HG02571 (cell line): ENCODE results near the gene MRPL27.

Experiments used
- ATAC-seq: cut with Tn5 transposase; IDR thresholded peaks from one replicate; pipeline ENCODE4 v1.9.1; 2021; ENCODE audit warnings: mild to moderate bottlenecking, moderate library complexity; ENCODE audit not compliant: unreplicated experiment

The MRPL27 gene

DNA sequence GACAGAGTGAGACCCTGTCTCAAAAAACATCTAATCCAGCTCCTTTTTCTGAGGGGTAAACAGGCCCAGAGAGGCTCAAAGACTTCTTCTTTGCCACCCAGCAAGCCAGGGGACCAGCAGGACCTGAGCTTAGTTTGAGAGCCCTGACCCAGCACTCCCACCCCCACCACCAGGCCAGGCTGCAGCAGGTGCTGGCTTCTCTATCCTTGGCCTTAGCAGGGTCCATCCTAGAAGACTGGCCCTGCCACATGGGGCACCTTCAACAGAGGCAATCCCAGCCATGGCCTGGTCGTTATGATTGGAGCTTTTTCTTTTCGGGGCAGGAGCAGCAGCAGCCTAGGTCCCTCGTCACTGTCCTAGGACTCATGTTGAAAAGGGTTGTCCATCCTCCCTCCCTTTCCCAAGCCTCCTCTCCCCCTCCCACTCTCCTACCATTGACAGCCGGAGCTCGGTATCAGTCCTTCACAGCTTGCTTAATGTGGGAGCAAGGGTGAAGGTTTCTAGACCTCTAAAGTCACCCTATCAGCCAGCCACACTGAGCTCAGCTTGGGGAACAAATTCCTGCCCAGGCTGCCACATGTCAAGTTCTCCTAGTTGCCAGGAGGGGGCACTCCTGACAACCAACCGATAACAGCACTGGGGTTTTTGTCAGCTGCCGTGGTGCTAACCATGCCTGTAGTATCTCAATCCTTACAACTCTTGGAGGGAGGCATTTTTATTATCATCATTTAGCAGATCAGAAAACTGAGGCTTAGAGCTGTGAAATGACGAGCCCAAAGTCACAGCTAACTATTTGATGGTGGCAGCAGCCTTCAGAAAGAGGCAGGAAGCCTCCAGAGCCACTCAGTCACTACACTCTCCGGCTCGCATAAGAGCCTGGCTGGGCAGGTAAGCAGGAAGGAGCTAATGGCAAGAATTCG is 11.2 kb downstream of the MRPL27 start:
- no peak for ATAC-seq

DNA sequence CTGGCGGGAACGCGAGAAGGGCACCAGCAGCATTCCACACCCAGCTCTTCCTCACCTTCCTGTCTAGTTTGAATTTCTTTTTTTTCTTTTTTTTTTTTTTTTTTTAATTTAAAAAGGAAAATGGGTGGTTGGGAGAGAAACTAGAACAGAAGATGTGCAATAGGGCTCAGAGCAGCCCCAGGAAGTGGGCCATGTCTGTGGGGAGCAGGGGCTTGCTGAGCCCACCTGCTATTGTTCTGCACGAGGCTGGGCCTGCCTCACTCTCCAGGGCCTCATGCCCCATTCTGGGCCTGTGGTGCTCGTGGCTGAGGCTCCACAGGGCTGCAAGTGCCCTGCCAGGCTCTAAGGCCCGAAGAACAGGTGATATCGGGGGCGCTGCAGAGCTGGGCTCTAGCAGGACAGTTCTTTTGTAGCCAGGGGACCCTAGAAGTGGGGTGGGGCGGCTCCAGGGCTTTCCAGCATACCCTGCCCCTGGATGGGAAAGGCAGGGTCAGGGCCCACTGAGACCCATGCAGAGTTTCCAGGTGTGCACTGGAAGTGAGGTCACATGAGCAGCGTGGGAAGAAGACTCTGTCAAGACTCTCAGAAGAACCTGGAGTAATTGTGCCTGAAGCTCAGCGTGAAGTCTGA is 12.4 kb downstream of the MRPL27 start:
- ATAC-seq = no peak

DNA sequence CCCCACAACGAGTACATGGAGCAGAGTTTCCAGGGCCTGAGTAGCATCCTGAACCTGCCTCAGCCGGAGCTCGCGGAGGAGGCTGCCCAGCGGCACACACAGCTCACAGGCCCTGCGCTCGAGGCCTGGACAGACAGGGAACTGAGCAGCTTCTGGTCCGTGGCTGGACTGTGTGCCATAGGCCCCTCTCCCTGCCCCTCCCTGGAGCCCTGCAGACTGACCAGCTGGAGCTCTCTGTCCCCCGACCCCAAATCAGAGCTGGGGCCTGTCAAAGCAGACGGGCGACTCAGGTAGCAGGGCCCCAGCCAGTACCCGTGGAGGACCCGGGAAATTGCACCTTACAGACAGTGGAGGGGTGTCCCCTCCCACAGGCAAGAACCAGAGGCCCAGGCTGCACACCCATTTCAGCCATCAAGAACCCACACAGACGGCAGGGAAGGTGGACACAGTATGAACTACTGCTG is 13.0 kb downstream of the MRPL27 start:
- no peak for ATAC-seq

DNA sequence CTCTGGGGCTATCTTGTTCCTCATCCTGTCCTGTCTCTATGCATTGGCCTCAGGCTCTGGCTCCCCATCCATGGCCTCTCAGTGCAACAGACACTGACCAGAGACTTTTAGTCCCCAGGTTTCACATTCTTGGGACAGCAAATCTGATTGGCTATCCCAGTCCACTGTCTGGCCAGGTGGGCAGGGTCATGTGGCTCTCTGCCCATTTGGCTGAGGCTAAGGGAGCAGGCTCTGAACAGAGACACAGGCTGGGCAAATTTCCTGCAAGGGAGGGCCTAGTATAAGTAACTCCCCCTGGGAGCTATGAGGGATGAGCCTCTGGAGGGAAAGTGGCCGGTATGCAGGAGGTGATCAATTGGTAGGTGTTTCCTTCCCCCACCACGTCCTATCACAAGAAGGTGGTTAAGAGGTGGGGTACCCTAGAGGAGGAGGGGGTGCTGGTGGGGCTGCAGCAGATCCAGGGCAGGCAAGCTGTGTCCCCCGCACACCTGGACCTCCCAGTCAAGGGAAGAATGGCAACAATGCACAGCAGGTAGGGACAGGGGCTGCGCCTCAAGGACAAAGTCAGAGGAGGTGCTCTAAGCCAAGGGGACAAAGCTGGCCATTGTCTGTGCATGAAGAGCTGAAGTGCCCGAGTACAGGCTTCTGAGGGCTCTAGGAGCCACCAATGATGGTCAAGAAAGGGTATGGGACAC is 13.8 kb downstream of the MRPL27 start:
- ATAC-seq = no peak

DNA sequence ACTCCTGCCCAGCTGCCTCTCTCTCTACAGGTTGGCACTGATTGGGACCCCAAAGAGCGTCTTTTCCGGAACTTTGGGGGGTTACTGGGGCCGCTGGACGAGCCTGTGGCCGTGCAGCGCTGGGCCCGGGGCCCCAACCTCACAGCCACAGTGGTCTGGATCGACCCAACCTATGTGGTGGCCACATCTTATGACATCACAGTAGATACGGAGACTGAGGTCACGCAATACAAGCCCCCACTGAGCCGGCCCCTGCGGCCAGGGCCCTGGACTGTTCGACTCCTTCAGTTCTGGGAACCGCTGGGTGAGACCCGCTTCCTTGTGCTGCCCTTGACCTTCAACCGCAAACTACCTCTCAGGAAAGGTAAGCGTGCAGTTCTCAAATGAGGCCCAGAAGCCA is 14.8 kb downstream of the MRPL27 start:
- ATAC-seq = no peak

DNA sequence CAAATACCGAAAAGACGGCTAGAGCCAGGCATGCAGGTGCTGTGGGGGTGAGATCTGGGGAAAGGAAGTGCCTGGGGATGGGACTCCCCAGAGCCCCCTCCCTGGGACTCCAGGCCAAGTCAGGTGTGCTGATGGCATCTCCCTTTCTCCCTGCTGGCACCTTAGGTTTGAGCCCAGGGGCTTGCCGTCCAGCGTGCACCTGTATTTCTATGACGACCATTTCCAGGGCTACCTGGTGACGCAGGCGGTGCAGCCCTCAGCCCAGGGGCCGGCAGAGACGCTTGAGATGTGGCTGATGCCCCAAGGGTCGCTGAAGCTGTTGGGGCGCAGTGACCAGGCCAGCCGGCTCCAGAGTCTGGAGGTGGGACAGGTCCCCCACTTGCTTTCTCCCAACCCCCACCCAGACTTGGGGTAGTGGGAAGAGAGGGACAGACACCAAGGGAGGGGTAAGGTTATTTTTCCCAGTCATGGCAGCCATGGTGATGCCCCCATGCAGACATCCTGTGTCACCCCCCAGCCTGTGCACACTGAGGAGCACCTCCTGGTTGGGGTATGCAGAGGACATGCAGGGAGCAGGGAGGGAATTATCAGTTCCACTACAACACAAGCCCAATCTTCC is 16.0 kb downstream of the MRPL27 start:
- no peak for ATAC-seq

DNA sequence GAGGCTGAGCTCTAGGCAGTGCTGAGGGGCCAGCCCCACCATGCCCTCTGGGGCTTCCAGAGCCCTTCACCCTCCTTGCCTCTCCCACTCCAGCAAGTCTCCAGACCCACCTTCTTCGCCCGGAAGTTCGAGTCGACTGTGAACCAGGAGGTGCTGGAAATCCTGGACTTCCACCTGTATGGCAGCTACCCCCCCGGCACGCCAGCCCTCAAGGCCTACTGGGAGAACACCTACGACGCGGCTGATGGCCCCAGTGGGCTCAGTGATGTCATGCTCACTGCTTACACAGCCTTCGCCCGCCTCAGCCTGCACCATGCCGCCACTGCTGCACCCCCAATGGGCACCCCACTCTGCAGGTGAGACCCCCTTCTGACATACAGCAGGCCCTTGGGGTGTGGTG is 16.6 kb downstream of the MRPL27 start:
- ATAC-seq = no peak

DNA sequence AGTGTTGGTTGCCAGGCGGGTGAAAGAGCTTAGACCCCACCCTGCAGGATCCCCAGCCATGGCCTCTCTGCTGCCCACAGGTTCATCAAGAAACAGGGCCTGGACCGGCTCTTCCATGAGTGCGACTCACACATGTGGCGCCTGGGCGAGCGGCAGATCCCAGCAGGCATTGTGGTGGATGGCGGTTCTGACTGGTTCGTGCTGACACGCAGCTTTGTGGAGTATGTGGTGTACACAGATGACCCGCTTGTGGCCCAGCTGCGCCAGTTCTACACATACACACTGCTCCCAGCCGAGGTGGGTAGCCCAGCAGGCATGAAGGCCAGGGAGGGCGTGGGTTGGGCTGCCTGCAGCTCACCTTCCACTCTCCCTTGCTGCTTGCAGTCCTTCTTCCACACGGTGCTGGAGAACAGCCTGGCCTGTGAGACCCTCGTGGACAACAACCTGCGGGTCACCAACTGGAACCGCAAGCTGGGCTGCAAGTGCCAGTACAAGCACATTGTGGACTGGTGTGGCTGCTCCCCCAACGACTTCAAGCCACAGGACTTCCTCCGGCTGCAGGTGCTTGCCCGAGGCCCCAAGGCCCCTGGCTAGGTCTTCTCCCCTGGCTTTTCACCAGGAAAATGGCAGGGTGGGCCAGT is 17.2 kb downstream of the MRPL27 start:
- ATAC-seq = no peak

DNA sequence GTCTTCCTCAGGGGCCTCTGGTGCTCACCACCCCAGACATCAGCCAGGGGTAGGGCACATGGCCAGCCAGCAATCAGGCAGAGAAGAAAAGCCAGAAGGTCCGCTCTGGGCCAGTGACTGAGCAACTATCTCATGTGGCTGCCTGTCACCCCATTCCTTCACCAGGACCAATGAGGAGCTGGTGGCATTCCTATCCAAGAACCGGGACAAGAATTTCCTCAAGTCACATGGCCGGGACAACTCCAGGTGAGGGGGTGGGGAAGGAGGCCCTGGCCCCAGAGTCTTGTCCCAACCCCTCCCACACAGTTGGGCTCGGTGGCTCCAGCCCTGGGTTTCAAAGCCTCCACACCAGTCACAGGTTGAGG is 17.7 kb downstream of the MRPL27 start:
- no peak for ATAC-seq

DNA sequence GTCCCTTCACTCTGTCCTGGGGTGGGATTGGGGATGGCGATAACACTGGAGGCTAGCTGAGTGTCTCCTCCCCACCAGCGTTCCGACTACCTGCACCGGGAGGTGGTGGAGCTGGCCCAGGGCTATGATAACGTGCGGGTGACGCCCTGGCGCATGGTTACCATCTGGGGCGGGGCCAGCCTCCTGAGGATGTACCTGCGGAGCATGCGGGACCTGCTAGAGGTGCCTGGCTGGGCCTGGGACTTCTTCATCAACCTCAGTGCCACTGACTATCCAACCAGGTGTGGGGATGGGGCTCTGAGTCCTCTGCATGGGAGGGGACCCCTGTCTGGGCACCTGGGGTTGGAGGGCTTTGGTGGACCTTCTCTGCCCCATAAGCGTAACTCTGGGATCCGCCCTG is 18.2 kb downstream of the MRPL27 start:
- ATAC-seq = no peak

DNA sequence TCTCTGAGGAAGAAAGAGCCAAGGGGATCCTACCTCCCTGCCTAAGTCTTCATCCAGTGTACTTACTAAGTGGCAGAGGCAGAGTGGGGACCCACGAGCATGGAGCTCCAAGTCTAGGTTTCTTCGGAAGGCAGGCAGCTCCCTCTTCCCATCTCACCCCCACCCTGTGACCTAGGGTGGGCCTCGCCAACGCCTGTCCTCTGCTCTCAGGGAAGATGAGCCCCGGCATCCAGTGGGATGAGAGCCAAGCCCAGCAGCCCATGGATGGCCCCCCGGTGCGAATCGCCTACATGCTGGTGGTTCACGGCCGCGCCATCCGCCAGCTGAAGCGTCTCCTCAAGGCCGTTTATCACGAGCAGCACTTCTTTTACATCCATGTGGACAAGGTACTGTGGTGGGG is 18.8 kb downstream of the MRPL27 start:
- ATAC-seq = no peak

DNA sequence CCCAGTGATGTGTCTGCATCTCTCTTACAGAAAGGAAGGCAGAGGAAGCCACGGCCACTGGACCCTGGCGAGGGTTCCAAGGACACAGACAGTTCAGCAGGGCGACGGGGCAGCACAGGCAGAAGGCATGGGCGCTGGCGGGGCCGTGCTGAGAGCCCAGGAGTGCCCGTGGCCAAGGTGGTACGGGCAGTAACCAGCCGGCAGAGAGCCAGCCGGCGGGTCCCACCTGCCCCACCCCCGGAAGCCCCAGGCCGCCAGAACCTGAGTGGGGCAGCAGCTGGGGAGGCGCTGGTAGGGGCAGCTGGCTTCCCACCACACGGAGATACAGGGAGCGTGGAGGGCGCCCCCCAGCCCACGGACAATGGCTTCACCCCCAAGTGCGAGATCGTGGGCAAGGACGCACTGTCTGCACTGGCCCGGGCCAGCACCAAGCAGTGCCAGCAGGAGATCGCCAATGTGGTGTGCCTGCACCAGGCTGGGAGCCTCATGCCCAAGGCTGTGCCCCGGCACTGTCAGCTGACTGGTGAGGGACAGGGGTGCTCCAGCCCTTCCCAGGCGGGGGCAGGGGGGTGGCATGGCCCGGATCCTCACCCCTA is 19.3 kb downstream of the MRPL27 start:
- ATAC-seq = no peak

DNA sequence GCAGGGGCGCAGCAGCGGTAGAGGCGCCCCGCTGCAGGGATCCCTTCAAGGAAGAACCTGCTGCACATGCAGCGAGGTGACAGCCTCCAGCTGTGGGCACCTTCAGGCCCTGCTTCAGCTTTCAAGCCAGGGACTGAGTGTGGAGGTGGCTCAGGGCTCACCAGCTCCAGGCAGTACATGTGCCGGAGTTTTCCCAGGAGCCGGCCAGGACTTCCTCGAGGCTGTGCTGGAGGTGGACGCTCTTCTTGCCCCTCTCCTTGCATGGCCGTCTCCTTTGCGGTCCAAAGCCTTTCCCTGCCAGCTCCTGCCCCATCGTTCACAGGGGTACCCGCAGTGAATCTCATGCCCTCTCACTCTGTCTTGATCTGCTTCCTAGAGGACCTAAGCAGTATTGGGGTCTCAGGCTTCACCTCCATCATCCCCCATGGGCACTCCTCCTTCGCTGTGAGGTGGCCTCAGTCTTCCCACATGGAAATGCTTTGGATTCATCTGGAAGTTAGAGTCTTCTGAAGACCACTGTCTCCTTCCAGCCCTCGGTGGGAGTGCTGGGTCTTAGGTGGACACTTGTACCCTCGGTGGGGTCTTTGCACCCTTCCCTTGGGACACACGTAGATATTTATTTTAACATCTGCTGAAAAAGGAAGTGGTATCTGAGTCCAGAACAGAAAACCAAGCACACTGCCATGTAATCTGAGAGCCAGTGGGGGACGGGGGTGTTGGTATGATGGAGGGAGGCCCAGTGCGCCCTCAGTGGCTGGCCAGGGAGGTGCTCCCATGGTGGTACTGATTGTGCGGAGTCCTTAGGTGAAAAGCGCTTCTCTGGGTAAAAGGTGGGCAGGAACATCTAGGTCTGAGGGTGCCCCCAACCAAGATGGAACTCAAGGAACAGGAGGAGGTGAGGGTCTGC is 20.0 kb downstream of the MRPL27 start:
- ATAC-seq = no peak

DNA sequence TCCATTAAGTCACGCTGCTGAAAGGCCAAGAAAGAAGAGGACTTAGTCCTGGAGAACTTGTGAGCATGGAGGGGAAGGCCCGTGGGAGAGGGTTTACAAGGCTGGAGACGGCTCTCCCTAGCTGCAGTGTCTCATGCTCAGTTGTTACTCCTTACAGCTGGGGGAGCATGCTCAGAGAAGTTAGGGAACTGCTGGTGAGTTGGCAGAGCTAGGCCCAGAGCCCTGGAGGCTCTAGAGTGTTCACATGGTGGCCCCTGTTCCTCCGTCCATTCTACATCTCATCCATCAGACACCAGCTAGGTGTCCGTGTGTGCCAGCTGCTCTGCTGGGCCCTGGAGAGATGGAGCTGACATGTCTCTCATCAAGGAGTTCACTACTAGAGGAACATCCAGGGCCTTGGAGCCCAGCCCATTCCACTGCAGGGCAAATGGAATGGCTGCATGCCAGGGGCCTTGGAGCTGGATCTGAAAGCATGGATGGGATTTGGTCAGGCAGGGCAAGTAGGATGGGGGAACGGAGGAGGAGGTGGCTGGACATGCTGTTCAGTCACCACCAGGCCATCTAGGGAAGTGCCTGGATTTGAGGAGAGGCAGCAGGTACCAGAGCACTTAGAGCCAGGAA is 20.8 kb downstream of the MRPL27 start:
- ATAC-seq = no peak

DNA sequence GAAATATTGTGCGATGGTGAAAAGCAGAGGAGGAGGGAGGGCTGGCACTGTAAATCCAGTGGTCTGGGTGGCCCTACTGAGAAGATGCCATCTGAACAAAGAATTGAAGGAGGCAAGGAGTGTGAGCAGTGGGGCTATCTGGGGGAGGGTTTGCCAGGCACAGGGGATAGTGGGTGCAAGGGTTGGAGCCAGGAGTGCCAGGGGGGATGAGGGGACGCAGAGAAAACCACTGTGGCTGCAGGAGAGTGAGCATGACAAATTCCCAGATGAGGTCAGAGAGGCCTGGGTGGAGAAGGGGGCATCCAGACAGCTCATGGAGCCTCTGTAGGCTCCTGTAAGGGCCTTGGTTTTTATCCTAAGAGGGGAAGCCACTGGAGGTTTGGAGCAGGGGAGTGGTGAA is 22.3 kb downstream of the MRPL27 start:
- no peak for ATAC-seq

DNA sequence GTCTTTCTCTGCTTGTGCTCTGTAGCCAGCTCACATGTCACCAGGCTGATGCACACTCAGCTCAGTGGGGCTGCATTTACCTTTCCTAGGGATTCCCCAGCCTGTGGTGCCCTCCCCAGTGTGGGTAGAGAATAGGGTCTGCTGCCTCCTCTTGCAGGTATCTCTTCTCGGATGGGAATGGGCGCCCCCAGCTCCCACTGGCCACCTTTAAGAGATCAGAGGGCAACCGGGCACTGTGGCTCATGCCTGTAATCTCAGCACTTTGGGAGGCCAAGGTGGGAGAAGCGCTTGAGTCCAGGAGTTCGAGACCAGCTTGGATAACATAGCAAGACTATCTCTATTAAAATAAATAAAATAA is 23.8 kb downstream of the MRPL27 start:
- ATAC-seq = no peak

DNA sequence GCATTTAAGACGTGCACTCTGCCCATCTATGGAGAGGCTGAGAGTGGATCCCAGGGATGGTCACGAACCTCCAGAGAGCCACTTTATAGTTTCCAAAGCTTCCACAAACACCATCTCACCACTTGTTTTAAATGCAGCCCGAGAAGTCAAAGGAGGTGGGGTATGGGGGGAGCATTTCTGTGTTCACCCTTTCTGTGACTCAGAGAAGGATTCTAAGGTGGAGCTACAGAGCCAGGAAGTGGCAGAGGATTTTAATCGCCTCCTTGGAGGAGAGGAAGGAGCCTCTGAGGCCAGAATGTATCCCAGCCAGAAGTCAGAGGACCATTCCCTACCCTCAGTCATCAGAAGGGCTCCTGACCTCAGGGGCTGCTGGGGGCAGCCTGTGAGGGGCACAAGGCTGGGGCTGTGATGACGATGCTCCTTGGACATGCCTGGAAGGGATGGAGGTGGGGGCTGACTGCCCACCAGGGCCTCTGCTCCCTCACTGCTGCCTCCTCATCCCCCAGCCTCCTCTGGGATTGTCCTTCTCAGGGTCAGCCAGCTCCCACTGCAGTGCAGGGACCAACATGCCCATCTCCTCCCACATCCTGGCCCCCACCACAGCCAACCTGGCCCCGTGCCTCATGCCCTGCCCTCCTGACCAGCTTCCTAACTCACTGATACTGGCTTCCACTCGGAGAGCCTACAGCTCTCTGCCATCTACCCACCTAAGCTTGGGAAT is 24.3 kb downstream of the MRPL27 start:
- ATAC-seq = no peak

DNA sequence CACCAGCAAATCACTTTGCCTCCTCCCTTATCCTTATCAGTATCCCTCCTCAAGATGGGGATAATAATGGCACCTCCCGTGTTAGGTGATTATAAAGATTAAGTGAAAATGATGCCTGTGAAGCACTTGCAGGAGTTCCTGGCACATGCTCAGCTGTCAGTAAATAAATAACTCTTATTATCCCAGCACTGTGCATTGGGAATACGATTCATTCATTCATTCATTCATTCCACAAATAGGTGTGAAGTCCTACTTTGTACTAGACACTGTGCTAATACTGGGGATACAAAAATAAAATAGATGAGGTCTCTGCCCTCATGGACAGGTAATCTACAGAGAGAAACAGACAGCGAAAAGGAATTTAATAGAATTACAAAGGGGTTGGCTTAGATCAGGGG is 25.1 kb downstream of the MRPL27 start:
- ATAC-seq = no peak
